Measurements from ENCODE around the gene ALG9.

- TF ChIP-seq, protein P1, sequence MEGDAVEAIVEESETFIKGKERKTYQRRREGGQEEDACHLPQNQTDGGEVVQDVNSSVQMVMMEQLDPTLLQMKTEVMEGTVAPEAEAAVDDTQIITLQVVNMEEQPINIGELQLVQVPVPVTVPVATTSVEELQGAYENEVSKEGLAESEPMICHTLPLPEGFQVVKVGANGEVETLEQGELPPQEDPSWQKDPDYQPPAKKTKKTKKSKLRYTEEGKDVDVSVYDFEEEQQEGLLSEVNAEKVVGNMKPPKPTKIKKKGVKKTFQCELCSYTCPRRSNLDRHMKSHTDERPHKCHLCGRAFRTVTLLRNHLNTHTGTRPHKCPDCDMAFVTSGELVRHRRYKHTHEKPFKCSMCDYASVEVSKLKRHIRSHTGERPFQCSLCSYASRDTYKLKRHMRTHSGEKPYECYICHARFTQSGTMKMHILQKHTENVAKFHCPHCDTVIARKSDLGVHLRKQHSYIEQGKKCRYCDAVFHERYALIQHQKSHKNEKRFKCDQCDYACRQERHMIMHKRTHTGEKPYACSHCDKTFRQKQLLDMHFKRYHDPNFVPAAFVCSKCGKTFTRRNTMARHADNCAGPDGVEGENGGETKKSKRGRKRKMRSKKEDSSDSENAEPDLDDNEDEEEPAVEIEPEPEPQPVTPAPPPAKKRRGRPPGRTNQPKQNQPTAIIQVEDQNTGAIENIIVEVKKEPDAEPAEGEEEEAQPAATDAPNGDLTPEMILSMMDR (IDR thresholded peaks at IDR 0.05) = no peak
- TF ChIP-seq POLR2A (IDR thresholded peaks at IDR 0.05) = no peak
These were observed 115.3 kb downstream of the ALG9 start for GRCh38 chr11:111756097-111756496.
